Measurements from ENCODE around the gene JCAD.

Gene JCAD

DNA sequence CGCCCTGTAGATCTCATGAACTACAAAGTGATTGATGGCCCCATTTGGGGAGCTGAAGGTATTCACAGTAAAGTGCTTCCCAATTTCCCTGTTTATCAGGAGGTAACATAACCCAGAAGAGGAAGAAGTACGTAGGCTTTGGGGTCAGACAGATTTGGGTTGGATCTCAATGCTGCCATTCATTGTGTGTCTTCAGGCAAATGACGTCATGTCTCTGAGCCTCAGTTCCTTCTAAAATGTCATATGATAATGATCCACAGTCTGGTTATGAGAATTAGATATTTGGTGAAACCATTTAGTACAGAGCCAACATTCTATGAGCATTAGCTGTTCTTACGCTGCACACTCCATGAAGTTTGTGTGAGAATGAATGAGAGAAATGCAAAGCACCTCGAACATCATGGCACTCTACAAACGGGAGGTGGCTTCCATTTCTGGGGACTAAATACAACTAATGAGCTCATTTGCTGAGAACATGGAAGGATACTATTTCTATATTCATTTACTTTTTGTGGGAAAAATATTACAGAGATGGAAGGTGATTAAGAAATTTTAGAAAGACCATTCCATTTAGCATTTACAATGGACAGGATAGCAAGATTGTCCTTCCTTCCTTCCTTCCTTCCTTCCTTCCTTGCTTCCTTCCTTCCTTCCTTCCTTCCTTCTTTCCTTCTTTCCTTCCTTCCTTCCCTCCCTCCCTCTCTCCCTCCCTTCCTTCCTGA is 13.8 kb upstream of the JCAD start:
- DNase-seq (ENCODE audit: low read depth) = no peak

DNA sequence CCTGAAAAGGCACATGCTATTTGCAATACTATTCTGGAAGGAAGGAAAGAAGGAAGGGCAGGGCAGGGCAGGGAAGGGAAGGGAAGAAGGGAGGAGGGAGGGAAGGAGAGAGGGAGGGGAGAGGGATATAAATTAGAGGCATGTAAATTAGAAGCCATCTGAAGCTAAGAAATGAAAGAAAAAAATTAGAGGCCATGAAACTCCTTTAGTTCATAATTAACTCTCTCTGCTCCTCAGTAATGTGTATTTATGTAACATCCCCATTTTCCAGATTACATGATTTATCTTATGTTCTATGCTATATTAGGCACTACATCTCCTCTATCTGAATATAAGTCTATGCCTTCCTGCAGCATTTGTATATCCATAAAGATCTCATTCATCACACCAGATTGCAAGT is 12.7 kb upstream of the JCAD start:
- DNase-seq (ENCODE audit: low read depth) = no peak

DNA sequence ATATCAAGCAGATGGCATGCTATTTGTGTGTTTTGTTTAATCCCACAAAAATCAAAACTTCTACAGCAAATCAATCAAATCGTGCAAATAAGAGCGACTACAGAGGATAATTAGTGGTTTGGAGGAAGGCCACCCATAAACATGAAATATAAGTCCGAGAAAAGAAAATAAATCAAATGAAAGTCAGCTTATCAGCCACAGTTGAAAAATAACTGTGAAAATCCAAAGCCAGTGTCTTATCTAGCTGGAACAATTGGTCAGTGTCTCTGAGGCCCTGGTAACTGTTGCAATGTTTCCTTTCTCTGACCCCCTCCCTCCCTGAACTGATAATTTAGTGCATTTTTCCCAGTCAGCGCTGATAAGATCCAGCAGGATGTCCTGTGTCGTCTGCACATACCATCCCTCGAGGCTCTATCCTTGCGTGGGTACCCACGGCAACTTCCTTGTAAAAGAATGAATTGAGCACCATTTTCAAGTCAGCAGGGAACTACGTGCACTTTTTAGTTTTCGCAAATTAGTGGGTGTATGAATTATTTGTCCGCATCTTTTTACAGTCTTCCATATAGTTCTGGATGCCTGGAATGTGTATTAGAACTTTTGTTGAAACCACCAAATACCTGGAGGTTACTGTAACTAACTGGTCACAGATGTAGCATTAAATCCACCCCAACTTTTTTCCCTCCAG is 10.8 kb upstream of the JCAD start:
- DNase-seq (ENCODE audit: low read depth) = no peak

DNA sequence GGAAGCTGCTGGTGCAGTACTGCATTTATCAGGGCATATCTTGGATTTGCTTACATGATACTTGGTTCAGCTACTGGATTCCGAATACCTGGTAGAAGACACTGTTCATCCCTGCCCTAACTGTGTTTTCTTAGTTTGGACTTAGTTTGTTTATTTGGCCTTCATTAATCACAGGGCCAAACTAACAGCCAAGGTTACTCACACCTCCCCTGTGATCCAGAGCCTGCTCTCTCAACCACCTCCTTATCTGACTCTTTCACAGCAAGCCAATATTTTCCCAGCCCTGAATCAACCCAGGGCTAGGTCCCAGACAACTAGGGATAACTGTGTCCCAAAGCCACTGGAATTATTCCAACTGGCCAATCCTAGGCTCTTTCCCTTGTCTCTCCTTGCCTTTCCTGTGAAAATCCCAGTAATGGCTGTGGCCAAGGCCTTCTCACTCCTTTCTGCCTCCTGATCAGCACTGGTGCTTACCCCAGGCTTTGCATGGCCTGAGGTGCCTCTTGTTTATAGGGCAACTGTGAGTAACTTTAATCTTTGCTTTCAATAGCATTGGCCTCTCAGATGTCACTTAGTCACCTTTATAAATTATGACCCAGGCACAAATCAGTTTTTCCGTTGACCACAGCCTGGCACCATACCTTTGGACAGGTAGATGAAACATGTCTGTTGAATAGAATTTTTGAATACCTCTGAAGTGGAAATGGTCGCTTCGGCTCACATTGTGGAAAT is 9.3 kb upstream of the JCAD start:
- DNase-seq (ENCODE audit: low read depth) = no peak

DNA sequence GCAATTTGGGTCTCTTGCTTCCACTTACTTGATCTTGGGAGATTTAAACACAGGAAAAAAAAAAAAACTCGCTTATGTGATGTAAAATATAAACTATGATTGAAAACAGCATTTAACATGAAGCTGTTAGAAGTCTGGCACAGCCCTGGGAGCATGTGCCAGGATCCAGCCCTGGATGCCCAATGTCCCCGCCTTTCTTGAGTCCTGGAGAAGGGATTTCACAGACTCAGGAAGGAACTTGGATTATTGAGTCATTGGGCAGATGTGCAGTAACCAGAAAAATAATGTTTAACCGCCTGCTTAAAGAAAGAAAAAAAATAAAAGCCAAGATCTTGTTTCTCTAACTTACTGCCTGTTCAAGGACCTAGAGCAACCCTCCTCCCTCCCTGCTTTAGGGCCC is 3.7 kb upstream of the JCAD start:
- DNase-seq (ENCODE audit: low read depth) = no peak

DNA sequence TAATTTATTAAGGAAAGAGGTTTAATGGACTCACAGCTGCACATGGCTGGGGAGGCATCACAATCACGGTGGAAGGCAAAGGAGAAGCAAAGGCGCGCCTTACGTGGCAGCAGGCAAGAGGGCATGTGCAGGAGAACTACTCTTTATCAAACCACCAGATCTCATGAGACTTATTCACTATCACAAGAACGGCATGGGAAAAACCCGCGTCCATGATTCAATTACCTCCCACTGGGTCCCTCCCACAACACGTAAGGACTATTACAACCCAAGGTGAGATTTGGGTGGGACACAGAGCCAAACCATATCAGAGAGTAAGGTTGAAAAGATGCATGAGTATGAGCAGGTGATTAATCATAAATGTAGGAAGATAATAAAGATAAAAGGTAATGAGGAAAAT is 3.2 kb upstream of the JCAD start:
- no peak for DNase-seq (ENCODE audit: low read depth)

DNA sequence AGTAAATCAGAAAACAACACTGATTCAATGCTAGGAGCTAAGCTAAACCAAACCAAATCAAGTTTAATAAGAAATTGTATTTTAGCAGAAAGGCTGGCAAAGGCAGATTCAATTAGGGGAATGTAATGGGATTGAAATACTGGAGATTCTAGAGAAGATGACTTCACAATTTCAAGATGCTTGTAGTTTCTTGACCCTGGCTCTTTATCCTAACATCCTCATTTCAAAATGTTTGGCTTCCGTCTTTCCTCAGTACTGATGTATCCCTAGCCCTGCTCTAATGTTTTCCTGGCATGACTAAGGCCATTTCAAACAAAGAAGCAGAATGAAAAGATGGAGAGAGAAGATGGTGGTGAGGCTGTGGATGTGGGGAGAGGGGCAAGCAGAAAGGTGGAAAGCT is 2.7 kb upstream of the JCAD start:
- DNase-seq (ENCODE audit: low read depth) = no peak

DNA sequence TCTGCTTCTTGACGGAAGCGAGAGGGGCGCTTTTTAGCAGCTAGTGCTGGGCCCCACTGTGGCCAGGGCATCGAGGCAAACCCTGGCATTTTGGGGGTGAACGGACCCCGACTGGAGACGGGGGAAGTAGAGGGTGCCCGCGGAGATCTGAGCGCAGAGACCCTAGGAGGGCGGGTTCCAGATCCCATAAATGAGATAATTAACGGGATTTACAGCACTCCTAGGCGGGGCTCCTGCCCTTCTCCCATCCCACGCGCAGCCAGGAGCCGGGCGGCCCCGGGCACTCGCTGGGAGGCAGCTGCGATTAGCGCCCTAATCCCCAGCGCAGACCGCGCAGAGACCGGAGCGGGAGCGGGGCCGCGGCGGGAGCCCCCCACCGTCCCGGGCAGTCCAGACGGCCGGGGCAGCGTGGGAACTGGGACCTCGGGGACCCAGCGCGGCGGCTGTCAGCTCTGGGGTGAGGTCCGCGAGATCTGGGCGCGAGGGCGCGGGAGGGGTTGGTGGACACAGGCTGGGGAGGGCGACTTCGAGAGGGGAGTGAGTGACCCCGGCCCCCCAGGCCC is 735 bp downstream of the JCAD start:
- no peak for DNase-seq (ENCODE audit: low read depth)

DNA sequence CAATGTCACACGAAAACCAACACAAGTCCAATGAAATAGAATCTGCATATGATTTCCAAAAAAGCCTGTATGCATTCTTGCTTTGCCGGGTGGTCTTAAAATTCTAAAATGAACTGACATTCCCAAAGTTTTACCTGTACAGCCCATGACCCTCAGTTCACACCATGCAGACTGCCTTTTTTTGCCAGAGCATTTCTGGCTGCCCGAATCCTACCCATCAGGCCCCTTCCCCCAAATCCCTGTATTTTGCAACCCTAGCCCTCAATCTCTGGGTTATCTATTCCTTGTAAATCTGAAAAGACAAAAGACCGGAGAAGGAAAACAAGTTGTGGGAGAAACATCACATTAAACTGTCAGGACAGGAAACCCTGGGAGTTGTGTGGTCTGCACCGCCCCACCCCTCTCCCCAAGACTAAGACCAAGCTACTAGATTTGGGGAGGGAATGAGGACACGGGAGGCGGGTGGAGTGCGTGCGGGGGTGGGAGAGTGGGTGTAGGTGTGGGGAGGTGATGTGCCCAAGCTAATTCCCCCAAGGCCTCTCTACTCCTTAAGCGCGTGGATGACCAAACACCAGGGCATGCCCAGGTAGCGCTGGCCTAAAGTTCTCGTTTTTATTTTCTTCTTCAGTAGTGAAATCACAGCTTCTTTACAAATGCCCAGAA is 1.4 kb downstream of the JCAD start:
- no peak for DNase-seq (ENCODE audit: low read depth)

DNA sequence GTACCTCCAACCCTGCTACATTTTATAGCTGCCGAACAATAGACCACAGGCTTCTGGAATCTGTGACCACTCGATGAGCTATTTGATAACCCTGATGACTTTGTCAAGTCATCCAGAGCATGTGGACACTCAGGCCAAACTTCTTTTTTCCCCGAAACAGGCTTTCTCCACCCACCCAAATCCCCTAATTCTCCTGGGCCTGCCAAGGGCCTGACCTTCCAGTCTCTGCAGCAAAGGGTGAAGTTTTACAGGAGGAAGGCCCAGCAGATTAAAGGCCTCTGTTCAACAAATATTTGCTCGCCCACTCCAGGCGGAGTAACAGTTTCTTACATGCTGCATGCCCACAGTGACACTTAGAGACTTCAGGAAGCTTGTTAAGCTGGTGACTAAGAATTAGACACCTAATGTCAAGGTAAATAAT is 2.0 kb downstream of the JCAD start:
- no peak for DNase-seq (ENCODE audit: low read depth)

DNA sequence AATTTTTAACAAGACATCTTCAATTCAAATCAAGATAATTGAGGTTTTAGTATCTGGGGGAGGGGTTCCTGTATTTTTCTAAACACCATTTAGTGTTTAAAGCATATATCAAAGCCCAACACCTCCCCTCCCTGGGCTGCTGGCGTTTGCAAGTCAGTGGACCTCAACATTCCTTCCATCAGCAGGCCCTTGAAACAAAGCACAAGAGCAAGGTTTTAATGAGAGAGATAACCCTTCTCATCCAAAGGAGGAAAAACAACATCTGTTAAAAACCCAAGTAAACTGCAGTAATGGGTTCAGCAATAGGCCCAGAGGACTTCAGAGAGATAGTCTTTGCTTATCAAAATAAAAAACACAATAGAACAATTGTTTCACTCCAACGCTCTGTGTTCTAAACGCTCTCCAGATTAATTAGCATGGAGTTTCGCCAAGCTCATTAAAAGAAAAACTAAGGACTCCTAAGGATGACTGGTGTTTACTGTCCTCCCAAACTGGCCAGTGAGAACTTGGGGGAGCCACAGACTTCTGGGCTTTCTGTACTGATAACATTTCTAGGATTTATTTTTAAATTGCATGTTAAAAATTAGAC is 2.5 kb downstream of the JCAD start:
- no peak for DNase-seq (ENCODE audit: low read depth)

DNA sequence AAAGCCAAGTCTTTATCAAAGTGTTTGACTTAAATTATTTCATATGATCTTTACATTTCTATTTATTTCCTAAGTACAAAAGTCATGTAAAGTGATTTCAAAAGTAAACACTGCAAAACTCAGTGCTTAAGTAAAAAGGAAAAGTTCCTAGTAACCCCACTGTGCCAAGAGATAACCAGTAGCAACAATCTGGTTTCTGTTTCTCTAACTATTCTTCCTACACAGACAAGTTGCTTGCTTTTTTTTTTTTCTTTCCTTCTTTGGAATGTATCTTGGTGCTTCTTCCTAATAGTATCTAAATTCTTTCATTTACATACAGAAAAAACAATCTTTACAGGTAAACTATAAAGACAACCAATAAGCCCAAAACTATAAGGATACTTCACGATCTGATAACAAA is 3.1 kb downstream of the JCAD start:
- no peak for DNase-seq (ENCODE audit: low read depth)

DNA sequence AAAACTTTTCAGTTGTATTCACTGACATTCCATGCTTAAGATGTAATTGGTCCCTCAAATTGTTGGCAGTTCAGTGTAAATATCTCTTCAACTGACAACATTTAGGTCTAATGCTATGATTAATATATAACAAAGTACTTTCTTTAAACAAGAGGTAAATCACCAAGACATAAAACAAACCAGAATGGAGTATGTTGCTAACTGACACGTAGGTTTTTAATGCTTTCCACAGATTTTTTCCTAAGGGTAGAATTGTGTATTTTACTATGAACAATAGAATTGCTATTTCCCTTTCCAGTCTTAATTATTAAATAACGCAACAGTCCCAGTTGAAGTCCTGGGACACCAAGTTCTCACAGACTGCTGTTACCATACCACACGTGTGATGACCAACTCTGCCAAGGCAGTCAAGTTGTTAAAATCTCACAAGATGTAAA is 4.1 kb downstream of the JCAD start:
- no peak for DNase-seq (ENCODE audit: low read depth)

DNA sequence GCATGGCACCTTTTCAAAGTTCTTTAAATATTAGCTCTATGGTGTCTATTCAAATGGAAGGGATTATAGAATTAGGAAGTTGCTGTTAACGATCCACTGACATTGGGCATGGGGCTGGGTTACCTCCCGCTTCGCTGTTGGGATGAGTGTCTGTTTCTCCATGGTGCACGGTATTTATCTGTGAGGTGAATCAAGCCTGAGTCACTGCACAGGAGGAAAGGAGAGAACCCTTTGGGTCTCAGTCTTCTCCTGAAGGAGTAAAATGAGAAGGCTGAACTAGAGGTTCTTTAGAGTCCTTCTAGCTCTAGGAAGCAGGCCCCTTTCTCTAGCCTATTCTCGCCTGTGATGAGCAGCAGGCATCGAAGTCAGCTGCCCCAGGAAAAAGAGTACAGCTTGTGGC is 7.3 kb downstream of the JCAD start:
- no peak for DNase-seq (ENCODE audit: low read depth)

DNA sequence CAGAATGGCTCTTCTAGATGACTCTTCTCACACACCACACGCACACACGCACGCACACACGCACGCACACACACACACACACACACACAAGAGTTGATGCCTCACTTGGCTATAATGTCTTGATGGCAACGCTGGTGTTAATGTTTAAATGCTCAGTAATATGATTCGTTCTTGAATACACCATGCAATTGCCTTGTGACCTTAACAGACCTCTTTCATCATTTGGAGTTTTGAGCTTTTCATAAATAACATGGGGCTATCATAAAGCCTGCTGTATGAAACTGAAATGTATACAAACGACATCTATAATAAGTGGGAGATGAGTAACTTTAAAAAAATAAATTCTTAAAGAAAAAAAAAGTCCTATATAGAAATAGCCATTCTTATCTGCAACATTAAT is 8.2 kb downstream of the JCAD start:
- no peak for DNase-seq (ENCODE audit: low read depth)

DNA sequence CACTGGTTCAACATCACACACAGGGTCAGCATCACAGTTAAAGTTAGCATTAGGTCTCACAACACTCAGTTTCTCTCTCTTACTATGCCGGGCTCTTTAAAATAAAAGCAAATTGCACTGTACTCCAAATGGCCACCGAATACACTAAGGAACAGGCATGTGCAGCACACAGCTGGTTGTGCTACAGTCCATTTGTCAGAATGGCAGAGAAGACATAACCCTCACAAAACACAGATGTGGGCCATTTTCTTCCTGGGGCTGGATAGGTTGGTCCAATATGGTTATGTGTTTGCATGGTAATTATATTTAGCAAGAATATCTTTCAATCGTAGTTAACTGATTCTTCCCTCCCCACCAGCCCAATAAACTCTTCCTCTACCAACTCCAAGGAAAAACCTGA is 9.0 kb downstream of the JCAD start:
- no peak for DNase-seq (ENCODE audit: low read depth)

DNA sequence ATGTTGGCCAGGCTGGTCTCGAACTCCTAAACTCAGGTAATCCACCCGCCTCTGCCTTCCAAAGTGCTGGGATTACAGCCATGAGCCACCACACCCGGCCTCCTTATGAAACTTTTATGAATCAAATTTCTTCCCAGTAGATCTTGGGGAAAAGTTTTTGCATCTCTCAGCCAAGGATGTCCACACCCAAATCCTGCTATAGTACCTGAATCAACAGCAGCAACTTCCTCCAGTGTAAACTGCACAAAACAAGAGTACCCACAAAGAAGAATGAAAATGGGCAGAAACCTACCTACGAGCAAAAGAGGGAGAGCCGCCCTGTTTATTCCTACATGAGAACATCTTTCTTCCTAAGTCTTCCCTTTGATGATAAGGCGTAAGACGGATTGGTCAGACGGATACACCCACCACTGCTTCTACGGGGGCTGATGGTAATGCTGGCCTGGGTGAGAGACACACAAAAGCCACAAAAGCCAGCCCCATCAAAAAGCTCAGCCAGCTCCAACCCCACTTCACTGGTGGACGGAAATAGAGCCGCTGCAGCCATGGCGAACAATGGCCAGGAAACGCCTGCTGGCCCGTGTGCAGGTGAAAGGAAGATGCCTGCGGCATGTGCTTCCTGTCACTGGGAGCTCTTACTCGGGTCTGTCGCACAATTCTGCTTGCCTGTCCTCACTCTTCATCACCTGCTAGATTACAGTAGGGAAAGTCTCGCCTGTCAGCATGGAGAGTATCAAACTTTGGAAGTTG is 10.4 kb downstream of the JCAD start:
- DNase-seq (ENCODE audit: low read depth) = no peak

DNA sequence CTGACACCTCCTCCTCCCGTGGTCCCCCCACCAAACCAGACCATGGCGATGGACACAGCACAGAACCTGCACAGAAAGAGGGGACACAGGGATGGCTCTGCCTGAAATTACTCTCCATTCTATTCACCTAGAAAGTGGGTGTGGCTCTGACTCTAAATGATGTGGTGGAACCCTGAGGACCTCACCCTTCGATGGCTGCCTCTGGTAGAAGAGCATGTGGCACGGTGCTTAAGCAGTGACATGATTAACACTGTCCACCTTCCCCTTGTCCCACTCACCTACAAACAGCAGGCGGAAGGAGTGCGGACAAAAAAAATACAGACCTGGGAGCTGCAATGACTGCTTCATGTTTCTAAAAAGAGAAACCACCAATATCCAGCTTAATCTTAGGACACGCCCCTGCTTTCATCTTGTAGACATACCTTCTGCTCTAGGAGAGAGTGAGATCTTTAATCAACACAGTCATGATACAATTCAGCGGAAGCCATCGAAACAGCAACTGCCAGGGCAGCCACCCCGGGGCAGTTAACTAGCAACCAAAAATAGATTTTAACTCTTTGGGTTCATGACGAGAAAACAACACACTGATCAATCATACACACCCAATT is 11.4 kb downstream of the JCAD start:
- DNase-seq (ENCODE audit: low read depth) = no peak

DNA sequence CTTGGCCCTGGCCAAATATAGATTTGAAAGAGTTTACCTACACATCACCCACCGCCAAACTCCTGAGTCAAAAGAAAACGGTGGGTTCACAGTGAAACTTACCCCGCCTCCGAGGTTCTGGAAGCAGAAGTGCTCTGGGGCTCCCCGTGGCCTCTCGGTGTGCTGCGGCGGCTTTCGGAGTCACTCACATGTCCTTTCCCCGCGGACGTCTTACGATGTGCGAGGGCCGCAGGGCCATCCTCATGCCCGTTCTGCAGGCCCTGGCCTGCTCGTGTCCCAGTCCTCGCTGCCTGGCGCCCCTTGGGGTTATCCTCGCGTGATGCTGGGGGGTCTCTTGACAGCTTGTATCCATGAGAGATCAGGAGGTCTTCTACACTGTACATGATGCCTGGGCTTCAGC is 12.0 kb downstream of the JCAD start:
- DNase-seq (ENCODE audit: low read depth) = no peak

DNA sequence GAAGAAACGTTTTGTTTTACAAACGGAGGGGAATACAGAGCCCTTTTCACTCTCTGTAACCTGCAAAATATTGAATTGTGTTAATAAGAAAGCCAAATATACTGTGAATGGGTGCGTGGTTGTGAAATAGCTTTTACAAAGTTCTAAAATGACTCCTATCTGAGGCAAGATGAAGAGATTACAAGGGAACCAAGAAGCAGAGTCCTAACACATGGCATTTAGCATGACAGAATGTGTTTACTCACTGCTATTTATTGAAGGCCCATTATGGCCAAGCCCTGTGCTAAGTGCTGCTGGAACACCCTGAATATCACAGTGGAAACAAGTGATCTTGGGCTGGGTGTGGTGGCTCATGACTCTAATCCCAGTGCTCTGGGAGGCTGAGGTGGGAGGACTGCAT is 12.9 kb downstream of the JCAD start:
- DNase-seq (ENCODE audit: low read depth) = no peak

DNA sequence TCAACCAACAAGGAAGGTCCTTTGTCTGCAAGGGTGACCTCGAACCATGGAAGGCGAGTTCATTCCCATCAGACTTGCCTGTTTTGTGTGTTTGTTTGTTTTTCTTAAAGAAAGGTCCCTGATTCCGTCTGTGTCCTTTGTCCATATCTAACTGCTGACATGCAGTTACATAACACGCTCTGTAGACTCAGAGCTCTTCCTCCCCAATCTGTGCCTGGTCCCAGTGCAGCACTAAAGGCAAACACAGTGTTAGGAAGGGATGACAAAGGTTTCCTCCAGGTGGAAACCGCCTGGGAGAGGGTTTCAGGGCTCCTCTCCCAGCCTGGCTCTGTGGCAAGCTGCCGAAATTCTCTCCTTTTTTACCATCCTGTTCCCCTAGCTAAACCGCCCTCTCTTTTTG is 13.4 kb downstream of the JCAD start:
- no peak for DNase-seq (ENCODE audit: low read depth)

Measured in stimulated activated CD8-positive, alpha-beta memory T cell treated with anti-CD3 and anti-CD28 coated beads, Interleukin-15, amount 100 ng/mL, for 24 hours (primary cell).